CD4-positive, alpha-beta T cell treated with Interleukin-17A for 4 hours (primary cell): ENCODE measurements around the gene CDH1.

Experiments used
- DNase-seq: peaks from one replicate; pipeline ENCODE4 v3.0.0-alpha.2; 2020; ENCODE audit warnings: mixed read lengths

Gene CDH1

GRCh38 chr16:68732741-68733399 is 4.2 kb upstream of the CDH1 start:
- DNase-seq = no peak

- no peak for DNase-seq
Observed at GRCh38 chr16:68733570-68733969, 3.5 kb upstream of the CDH1 start.

- DNase-seq = no peak
Observed at GRCh38 chr16:68734782-68735181, 2.3 kb upstream of the CDH1 start.

- DNase-seq = no peak
Observed at GRCh38 chr16:68736561-68736960, 531 bp upstream of the CDH1 start.

- DNase-seq = no peak
Observed at GRCh38 chr16:68737730-68738629, 888 bp downstream of the CDH1 start.

GRCh38 chr16:68739964-68740627 is 3.0 kb downstream of the CDH1 start:
- DNase-seq = no peak

- DNase-seq = no peak
Observed at GRCh38 chr16:68740628-68741346, 3.7 kb downstream of the CDH1 start.

- DNase-seq = no peak
Observed at GRCh38 chr16:68743664-68744063, 6.6 kb downstream of the CDH1 start.

- DNase-seq = no peak
Observed at GRCh38 chr16:68744744-68745280, 7.7 kb downstream of the CDH1 start.

GRCh38 chr16:68746951-68747350 is 9.9 kb downstream of the CDH1 start:
- no peak for DNase-seq

GRCh38 chr16:68749432-68749831 is 12.3 kb downstream of the CDH1 start:
- DNase-seq = no peak

GRCh38 chr16:68750193-68750695 is 13.2 kb downstream of the CDH1 start:
- DNase-seq = no peak

- DNase-seq = no peak
Observed at GRCh38 chr16:68751160-68751559, 14.1 kb downstream of the CDH1 start.

- DNase-seq = peak; percentile 12
Observed at GRCh38 chr16:68752602-68753001, 15.5 kb downstream of the CDH1 start.

GRCh38 chr16:68754084-68754792 is 17.1 kb downstream of the CDH1 start:
- DNase-seq = no peak

GRCh38 chr16:68756239-68756915 is 19.3 kb downstream of the CDH1 start:
- peak; percentile 24 for DNase-seq

GRCh38 chr16:68757625-68757935 is 20.5 kb downstream of the CDH1 start:
- no peak for DNase-seq

- no peak for DNase-seq
Observed at GRCh38 chr16:68759062-68759461, 22.0 kb downstream of the CDH1 start.

GRCh38 chr16:68760671-68761275 is 23.7 kb downstream of the CDH1 start:
- DNase-seq = peak; percentile 4

- DNase-seq = no peak
Observed at GRCh38 chr16:68762996-68763756, 26.1 kb downstream of the CDH1 start.
